Breast epithelium (tissue), 3 donors: Measurements from ENCODE around the gene ITGA2B.

Source experiments
- CTCF ChIP-seq, 3 donors: fragments of 450-650 bp; IDR thresholded peaks; one replicate each; pipeline ENCODE4 v1.5.1; 2016 to 2017; ENCODE audit warnings: antibody characterized with exemption in 3 of 3, mild to moderate bottlenecking in 3 of 3, moderate library complexity in 3 of 3
- POLR2A ChIP-seq: fragments of 450-650 bp; IDR thresholded peaks from one replicate; pipeline ENCODE4 v1.6.1; 2016; ENCODE audit warnings: antibody characterized with exemption, mild to moderate bottlenecking, moderate library complexity

- TF ChIP-seq POLR2A = no peak
- TF ChIP-seq CTCF (IDR thresholded peaks at IDR 0.05) = no peak
These were observed 33.8 kb downstream of the ITGA2B start for GRCh38 chr17:44355642-44356099.
